Activated T-cell treated with anti-CD3 and anti-CD28 coated beads, Interleukin-2, amount 50 U/mL, for 4 hours (primary cell): ENCODE results near the gene LINC01488. TPM values are rescaled to one million over a fixed set of nuclear protein-coding genes. Genes with fewer than 3 reads are reported as not detected.

Experiments used
- ATAC-seq, 2 donors: fragments of 200-7000 bp; cut with Tn5 transposase; one replicate each; pipeline ENCODE4 v1.10.0; 2021
- DNase-seq: peaks from one replicate; pipeline ENCODE4 v3.0.0-alpha.2; 2020
- H3K27me3 Mint-ChIP-seq: one replicate; pipeline ENCODE4 v1.8.0; 2021; ENCODE audit warnings: low read depth, mixed read lengths
- H3K36me3 Mint-ChIP-seq: one replicate; pipeline ENCODE4 v1.8.0; 2022; ENCODE audit warnings: mixed read lengths; ENCODE audit not compliant: insufficient read depth
- H3K4me1 Mint-ChIP-seq: one replicate; pipeline ENCODE4 v1.8.0; 2021; ENCODE audit warnings: low read depth, mixed read lengths
- H3K4me3 Mint-ChIP-seq: one replicate; pipeline ENCODE4 v1.8.0; 2021; ENCODE audit warnings: mild to moderate bottlenecking, moderate library complexity, mixed read lengths
- H3K9me3 Mint-ChIP-seq: one replicate; pipeline ENCODE4 v1.8.0; 2021; ENCODE audit warnings: mixed read lengths
- total RNA-seq, 3 donors: library from RNA; stranded (reverse); gene quantifications; one replicate each; pipeline ENCODE4 v1.2.1, GENCODE V29; 2021

The LINC01488 gene
- total RNA-seq, 3 donors from 2014 or later = not detected

DNA sequence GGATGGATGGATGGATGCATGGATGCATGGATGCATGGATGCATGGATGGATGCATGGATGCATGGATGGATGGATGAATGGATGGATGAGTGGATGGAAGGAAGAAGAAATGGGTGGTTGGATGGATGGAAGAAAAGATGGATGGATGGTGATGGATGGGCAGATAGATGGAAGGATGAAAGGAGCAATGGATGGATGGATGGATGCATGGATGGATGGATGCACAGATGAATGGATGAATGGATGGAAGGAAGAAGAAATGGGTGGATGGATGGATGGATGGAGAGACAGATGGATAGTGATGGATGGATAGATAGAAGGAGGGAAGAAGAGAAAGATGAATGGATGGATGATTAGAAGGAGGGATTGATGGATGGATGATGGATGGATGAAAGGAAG lies 30.2 kb upstream of the LINC01488 start:
- Mint-ChIP-seq H3K27me3 (peaks cover 21% of the 10 kb centered on the region), H3K4me1 (no peaks in the 10 kb centered on the region), H3K4me3 (no peak overlapping the region), H3K9me3 (no peaks in the 10 kb centered on the region), H3K36me3 (no peaks in the 10 kb centered on the region)
- ATAC-seq (no peak), DNase-seq (no peak)

DNA sequence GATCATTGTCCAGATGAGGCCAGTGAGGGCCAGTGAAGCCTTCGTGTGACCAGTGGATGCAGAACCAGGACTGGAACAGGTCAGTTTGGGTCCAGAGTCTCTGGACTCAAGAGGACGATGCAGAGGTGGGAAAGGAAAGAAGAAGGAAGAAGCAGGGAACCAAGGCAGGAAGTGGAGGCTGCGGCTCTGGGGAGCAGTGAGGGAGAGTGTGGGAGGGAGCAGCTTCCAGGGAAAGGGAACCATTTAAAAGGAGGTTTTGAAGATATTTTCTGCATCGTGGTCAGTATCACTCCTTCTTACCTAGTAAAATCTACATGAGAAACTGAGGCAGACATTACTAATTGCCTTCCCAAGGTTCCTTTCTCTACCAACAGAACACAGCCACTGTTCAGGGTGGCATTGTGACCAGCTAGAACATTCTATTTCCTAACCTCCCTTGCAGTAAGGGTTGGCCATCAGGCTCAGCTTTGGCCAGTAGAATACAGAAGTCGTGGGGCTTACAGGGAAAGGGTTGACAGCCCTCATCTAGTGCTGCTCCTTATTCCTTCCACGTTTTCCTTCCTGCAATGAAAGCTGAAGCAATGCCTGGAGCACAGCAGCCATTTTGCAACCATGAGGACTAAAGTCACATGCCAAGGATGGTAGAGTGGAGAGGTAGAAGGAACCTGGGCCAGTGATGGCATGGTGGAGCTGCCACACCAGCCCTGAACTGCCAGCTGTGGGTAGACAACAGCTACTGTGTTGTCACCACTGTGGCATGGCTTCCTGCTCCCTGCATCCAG lies 29.1 kb upstream of the LINC01488 start:
- Mint-ChIP-seq H3K9me3 (peaks cover 5% of the 10 kb centered on the region), H3K4me1 (no peaks in the 10 kb centered on the region), H3K27me3 (peaks cover 21% of the 10 kb centered on the region), H3K4me3 (no peak overlapping the region), H3K36me3 (no peaks in the 10 kb centered on the region)
- ATAC-seq = no peak
- no peak for DNase-seq

DNA sequence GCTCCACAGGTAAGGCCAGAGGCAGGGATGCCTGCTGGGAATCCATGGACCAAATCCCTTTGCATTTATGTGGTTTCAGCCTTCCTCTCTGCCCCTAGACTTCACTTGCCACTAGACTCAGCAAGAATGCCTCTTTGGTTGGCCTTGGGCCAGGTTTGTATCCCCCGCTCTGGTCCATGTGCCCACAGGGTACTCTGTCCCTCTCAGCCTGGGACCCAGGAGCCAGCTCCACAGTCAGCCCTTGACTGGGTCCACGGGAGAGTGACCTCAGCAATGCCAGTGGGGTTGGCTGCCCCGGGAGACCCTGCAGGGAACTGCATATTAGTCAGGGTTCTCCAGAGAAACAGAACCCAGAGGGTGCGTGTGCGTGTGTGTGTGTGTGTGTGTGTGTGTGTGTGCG lies 28.3 kb upstream of the LINC01488 start:
- H3K36me3 Mint-ChIP-seq = no peaks in the 10 kb centered on the region
- peaks cover 21% of the 10 kb centered on the region for H3K27me3 Mint-ChIP-seq
- DNase-seq (no peak), ATAC-seq (no peak)
- no peak overlapping the region for H3K4me3 Mint-ChIP-seq
- H3K9me3 Mint-ChIP-seq = peaks cover 12% of the 10 kb centered on the region
- H3K4me1 Mint-ChIP-seq = no peaks in the 10 kb centered on the region

DNA sequence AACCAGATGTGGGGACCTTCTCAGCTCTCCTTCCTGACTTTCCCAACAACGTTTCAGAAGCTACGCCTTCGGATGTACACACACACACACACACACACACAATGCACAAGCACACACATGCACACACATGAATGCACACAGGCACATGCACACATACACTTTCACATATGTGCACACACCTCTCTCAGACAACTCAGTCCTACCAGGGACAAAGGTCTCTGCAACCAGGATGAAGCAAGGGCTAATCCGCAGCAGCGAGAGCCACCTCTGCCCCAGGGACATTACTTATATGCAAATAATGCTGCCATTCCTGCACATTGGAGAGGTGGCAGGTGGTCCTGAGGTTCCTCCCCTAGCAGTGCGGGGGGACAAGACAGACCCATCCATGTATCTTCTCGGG lies 27.4 kb upstream of the LINC01488 start:
- no peak for ATAC-seq
- H3K27me3 Mint-ChIP-seq = peaks cover 14% of the 10 kb centered on the region
- peaks cover 14% of the 10 kb centered on the region for H3K9me3 Mint-ChIP-seq
- no peaks in the 10 kb centered on the region for H3K4me1 Mint-ChIP-seq
- H3K4me3 Mint-ChIP-seq = no peak overlapping the region
- no peak for DNase-seq
- H3K36me3 Mint-ChIP-seq = no peaks in the 10 kb centered on the region

DNA sequence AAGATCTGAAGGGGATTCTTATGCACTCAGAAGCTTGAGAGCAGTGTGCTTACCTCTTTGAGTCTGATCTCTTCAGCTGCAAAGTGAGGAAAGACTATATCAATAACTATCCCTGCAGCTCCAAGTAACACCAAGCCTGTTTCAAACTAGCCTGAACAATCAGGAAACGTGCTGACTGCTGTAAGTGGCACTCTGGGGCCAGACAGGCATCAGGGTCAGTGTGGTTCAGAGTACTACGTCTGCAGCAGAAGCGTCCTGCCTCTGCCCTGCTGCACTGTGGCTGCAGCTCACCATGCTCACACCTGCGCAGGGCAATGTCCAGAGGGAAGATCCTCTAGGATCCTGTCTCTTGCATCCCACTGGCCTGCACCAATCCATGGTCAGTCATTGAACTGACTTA lies 25.5 kb upstream of the LINC01488 start:
- H3K4me1 Mint-ChIP-seq = no peaks in the 10 kb centered on the region
- no peak overlapping the region for H3K4me3 Mint-ChIP-seq
- H3K9me3 Mint-ChIP-seq = peaks cover 28% of the 10 kb centered on the region
- DNase-seq = no peak
- ATAC-seq = no peak
- H3K27me3 Mint-ChIP-seq = peaks cover 16% of the 10 kb centered on the region
- no peaks in the 10 kb centered on the region for H3K36me3 Mint-ChIP-seq

DNA sequence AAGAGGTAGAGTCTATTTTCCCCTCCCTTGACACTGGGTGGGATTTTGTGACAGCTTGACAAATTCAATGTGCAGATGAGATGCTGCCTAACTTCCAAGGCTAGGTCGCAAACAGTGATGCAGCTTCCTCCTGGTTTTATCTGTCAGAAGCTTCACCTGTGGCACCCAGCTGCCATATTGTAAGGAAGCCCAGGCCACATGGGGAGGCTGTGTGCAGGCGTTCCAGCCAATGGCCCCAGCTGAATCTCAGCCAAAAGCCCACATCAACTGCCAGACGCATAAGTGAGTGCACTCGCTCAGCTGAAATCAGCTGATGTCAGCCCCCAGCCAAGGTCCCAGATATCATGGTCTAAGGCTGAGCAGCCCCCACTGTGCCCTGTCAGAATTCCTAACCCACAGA lies 24.8 kb upstream of the LINC01488 start:
- H3K9me3 Mint-ChIP-seq = peaks cover 32% of the 10 kb centered on the region
- no peaks in the 10 kb centered on the region for H3K36me3 Mint-ChIP-seq
- DNase-seq = no peak
- no peak overlapping the region for H3K4me3 Mint-ChIP-seq
- H3K27me3 Mint-ChIP-seq = peaks cover 12% of the 10 kb centered on the region
- ATAC-seq = no peak
- no peaks in the 10 kb centered on the region for H3K4me1 Mint-ChIP-seq

DNA sequence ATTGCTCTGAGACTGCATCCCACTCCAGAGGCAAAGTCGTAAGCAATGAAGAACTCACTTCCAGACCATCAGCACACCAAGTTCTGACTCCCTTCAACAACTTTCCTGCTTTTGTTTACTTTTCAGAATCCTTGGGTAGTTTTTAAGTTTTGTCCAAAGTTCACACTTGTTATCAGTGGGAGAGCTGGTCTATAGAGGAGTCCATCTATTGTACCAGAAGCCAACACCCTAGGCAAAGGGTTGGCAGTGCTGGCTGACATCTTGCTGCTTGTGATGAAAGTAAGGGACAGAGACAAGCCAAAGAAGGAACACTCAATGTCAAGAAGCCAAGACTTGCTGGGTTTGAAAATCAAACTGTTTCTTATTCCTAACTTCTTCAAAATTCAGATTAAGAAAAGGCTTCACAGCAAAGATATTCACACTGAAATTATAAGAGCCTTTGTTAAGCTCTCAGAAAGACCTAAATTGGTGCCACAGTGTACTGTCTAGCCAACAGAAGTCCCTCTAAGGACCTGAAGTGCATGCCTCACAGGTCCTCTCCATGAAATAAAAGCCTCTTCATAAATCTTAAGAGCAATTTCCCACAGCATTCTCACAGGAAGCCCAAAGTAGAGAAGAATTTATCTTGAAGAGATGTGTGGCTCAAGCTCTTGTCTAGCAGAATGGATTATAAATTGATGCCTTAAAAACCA lies 21.5 kb upstream of the LINC01488 start:
- DNase-seq = no peak
- H3K4me3 Mint-ChIP-seq = no peak overlapping the region
- peaks cover 25% of the 10 kb centered on the region for H3K27me3 Mint-ChIP-seq
- H3K9me3 Mint-ChIP-seq = peaks cover 32% of the 10 kb centered on the region
- no peaks in the 10 kb centered on the region for H3K36me3 Mint-ChIP-seq
- H3K4me1 Mint-ChIP-seq = no peaks in the 10 kb centered on the region
- no peak for ATAC-seq

DNA sequence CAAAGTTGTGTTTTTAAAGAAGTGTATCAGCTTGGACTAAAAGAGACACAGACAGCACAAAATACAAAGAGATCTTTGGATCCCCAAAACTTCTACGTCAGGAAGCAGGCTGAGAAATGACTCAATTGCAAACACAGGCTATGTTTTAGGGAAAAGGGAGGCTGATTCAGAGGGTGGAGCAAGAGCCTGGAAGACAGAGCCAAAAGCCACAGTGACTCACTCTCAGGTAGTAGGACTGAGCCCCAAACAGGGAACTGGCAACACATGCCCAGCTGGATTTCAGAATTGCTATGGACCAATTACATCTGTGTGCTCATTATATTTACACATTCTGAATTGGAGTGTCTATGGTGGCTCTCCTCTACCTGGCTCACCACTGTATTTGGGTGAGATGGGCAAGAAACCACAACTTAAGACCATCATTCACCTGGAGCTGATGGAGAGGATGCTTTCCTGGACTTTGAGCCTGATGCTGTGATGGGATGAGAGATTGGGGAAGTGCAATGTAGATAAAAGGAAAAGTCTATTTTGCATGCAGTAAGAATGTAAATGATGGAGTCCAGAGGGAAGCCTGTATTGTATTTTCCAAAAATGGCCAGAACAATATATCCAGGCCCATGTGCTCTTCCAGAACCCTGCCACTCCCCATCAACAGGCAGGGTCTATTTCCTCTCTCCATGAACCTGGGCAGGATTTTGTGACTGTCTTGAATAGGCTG lies 20.8 kb upstream of the LINC01488 start:
- no peak overlapping the region for H3K4me3 Mint-ChIP-seq
- H3K36me3 Mint-ChIP-seq = no peaks in the 10 kb centered on the region
- H3K9me3 Mint-ChIP-seq = peaks cover 32% of the 10 kb centered on the region
- H3K4me1 Mint-ChIP-seq = no peaks in the 10 kb centered on the region
- no peak for ATAC-seq
- H3K27me3 Mint-ChIP-seq = peaks cover 25% of the 10 kb centered on the region
- no peak for DNase-seq

DNA sequence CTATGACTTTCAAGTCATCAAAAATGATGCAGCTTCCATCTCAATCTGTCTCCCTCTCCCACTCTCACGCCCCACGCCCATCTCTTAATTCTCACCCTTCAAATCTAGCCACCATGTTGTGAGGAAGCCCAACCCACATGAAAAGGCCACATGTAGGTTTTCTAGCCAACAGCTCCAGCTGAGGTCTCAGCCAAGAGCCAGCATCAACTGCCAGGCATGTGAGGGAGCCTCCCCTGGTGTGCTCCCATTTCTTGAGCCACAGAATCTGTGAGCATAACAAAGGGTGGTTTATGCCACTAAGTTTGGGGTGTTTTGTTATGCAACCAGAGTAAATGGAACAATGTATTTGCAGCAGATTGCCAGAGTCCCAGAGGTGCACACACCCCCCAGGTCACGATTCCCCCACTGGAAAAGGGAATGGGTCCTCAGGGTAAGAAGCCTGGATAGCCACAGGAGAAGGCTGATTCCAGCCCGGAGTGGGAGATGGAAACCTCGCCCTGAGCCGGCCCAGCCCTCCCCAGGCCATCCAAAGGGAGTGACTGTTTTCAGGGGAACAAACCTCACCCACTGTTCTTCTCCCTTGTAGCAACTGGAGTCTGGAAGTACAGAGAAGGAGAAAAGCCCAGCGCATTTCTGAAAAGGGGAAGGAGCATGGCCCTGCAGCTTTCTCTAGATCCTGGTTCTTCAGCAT lies 20.0 kb upstream of the LINC01488 start:
- Mint-ChIP-seq H3K4me1 (no peaks in the 10 kb centered on the region), H3K9me3 (peaks cover 32% of the 10 kb centered on the region), H3K36me3 (no peaks in the 10 kb centered on the region), H3K4me3 (no peak overlapping the region), H3K27me3 (peaks cover 25% of the 10 kb centered on the region)
- ATAC-seq (no peak), DNase-seq (no peak)

DNA sequence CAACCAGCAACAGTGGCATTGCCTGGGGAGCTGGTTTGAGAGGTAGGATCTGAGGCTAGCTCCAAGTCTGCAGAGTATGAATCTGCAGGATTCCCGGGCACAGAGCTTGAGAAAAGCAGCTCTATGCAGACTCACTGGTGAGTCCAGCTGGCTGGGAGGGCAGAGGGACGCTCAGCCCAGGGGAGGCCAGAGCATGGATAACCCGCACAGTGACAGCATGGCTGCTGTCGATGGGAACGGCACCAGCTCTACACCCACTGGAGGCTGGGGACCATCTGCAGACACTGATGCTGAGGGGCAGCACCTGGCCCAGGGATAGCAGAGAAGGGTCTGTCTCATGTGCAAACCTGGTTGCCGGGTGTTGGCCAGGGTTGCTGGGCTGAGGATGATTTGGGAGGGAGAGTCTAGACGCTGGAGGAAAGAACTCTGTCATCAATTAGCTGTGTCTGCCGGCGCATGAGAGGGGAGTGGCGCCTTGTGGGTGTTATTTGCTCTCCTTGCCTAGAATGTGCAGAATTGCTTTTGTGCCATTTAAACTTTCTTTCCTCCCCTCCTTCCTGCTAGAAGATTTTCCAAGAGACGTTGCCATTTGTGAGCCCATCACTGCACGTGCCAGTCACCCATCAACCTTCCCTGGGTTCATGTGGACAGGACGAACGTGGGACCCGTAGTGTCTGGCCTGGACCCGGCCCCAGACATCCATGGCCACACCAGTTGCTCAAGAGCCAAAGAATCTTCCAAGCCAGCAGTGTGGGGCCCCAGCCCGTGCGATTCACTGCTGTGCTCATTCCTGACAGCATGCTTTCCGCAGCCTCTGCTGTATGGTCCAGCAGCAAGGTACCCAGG lies 19.1 kb upstream of the LINC01488 start:
- peaks cover 25% of the 10 kb centered on the region for H3K27me3 Mint-ChIP-seq
- H3K9me3 Mint-ChIP-seq = peaks cover 28% of the 10 kb centered on the region
- no peak for ATAC-seq
- no peaks in the 10 kb centered on the region for H3K4me1 Mint-ChIP-seq
- no peaks in the 10 kb centered on the region for H3K36me3 Mint-ChIP-seq
- DNase-seq = no peak
- H3K4me3 Mint-ChIP-seq = no peak overlapping the region

DNA sequence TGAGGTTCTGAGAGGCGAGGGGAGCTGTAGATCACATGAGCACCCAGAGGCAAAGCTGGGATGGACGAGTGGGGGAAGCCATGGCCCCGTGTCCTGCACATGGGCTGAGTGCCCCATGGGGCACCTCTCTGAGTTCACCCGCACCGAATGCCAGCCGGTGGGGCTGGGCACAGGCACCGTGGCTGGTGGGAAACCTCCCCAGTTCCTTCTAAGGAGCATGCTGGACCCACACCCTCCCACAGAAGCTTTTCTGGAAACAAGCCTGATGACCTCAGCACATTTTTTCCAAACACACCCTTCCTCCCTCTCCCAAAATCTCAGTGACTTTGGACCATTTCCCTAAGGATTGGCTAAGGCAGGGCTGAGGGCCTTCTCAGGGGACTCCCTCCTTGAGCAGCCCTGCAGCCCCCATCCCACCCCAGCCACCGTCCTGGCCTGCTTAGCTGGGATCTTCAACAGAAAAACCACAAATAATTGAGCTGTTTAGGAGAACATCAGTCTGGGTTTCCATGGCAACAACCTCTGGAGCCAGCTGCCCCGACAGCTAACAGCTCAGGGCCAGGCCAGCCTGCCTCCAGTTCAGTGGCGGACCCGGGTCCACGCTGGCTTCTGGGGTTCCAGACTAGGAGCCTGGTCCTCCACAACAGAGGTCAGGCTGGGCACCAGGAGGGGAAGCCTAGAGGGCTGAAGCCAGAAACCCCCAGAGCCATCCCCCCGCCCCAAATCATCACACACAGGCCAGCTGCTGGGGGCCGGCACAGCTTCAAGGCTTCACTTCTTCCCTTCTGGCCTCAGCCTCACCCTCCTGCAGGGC lies 18.1 kb upstream of the LINC01488 start:
- ATAC-seq = no peak
- no peaks in the 10 kb centered on the region for H3K4me1 Mint-ChIP-seq

DNA sequence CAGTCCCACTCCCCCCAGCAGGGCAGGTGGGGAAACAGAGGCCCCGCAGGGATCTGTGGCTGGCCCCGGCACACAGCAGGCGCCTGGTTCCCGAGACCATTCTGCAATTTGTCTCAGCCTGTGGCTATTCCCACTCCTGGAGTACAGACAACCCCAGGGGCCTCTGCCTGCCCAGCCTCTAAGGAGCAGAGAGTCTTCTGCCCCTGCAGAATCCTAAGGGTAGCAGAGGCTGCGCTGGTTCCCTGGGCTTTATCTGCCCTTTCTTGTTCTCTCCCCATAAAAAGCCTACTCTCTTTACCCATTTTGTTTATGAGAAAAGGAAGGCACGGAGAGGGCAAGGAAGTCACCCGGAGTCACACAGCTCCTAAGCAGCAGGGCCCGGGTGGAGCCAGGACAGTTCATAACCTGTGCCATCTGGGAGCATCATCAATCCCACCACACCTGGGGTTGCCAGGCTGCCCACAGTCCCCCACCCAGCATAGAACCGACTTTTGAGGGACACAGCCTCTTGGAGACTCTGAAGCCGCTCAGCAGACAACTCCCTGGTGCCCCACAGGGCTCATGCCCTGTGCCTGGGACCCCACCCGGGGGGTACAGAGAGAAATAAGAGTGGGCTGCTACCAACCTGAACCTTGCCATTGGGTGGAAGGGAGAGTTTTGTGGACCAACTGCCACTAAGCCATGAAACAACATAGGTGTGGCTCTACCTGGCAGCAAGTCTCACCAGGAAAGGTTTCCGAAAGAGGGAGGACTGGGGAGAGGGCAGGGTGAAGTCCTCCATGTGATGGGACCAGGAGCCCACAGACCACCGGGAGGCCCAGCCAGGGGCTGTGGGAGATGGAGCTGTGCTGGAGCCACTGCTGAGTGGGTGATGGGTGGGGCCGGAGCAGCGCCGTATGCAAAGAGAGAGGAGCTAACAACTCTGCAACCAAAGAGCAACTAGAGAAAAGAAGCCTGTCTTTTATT lies 17.2 kb upstream of the LINC01488 start:
- DNase-seq (no peak), ATAC-seq (no peak)
- H3K27me3 Mint-ChIP-seq = peaks cover 25% of the 10 kb centered on the region
- H3K36me3 Mint-ChIP-seq = no peaks in the 10 kb centered on the region
- no peaks in the 10 kb centered on the region for H3K4me1 Mint-ChIP-seq
- peaks cover 18% of the 10 kb centered on the region for H3K9me3 Mint-ChIP-seq
- no peak overlapping the region for H3K4me3 Mint-ChIP-seq

More for the DNA sequence above, 18.1 kb upstream of the LINC01488 start:
- Mint-ChIP-seq H3K36me3 (no peaks in the 10 kb centered on the region), H3K9me3 (peaks cover 18% of the 10 kb centered on the region), H3K27me3 (peaks cover 25% of the 10 kb centered on the region), H3K4me3 (no peak overlapping the region)
- DNase-seq = no peak
